ENCODE data around the gene LIPK.

DNA sequence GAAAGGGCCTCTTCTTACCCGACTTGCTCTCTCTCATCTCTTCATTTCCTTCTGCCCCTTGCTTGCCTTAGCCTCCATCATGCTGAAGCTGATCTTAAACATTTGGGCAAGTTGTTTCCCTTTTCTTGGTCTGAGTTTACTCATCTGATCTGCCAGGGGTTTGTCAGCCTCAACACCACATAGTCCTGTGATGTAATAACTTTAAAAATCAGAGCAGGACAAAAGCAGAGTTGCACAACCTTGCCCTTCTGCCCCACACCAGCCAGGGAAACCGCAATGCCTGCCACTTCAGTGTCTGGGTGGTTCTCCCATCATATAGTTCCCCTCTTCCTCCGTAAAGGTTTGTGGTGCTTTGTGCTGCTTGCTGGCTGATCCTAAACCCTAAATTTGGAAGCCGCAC, 86.6 kb downstream of the LIPK start:
- TF ChIP-seq, protein P1, sequence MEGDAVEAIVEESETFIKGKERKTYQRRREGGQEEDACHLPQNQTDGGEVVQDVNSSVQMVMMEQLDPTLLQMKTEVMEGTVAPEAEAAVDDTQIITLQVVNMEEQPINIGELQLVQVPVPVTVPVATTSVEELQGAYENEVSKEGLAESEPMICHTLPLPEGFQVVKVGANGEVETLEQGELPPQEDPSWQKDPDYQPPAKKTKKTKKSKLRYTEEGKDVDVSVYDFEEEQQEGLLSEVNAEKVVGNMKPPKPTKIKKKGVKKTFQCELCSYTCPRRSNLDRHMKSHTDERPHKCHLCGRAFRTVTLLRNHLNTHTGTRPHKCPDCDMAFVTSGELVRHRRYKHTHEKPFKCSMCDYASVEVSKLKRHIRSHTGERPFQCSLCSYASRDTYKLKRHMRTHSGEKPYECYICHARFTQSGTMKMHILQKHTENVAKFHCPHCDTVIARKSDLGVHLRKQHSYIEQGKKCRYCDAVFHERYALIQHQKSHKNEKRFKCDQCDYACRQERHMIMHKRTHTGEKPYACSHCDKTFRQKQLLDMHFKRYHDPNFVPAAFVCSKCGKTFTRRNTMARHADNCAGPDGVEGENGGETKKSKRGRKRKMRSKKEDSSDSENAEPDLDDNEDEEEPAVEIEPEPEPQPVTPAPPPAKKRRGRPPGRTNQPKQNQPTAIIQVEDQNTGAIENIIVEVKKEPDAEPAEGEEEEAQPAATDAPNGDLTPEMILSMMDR (IDR thresholded peaks at IDR 0.05), result no peak
- TF ChIP-seq POLR2A (IDR thresholded peaks at IDR 0.05) (no peak), POLR2AphosphoS5 (IDR thresholded peaks at IDR 0.05; ENCODE audit: insufficient read depth in 1 of 2, low read depth in 1 of 2) (no peak)
